WTC11 (cell line): ENCODE data around the gene MORC1. TPM values are rescaled to one million over a fixed set of nuclear protein-coding genes. Genes with fewer than 3 reads are reported as not detected.

Source experiments
- ATAC-seq: fragments of 200-7000 bp; cut with Tn5 transposase; 2 replicates; pipeline ENCODE4 v1.10.0; 2021; ENCODE audit warnings: mild to moderate bottlenecking, moderate library complexity
- CTCF ChIA-PET: fragments of 300-600 bp; sonication (Branson Sonifier 250); formaldehyde crosslinking; loops from one replicate; lab custom pipeline; 2021; ENCODE audit warnings: antibody characterized with exemption; lab: Charles Lee
- POLR2A ChIA-PET: fragments of 350-600 bp; sonication (Branson Sonifier 250); formaldehyde crosslinking; loops from one replicate; lab custom pipeline; 2021; ENCODE audit warnings: antibody characterized with exemption; lab: Charles Lee
- DNase-seq: peaks from one replicate; pipeline ENCODE4 v3.0.0; 2021; ENCODE audit warnings: low spot score
- H3K27ac Mint-ChIP-seq: 2 replicates; pipeline ENCODE4 v1.8.0; 2021; ENCODE audit warnings: mixed read lengths
- H3K27me3 Mint-ChIP-seq: 2 replicates; pipeline ENCODE4 v1.8.0; 2021; ENCODE audit warnings: low read depth, mild to moderate bottlenecking, moderate library complexity, mixed read lengths
- H3K36me3 Mint-ChIP-seq: 2 replicates; pipeline ENCODE4 v1.8.0; 2021; ENCODE audit warnings: mixed read lengths
- H3K4me1 Mint-ChIP-seq: 2 replicates; pipeline ENCODE4 v1.8.0; 2022; ENCODE audit warnings: mixed read lengths
- H3K4me3 Mint-ChIP-seq: 2 replicates; pipeline ENCODE4 v1.8.0; 2021; ENCODE audit warnings: mild to moderate bottlenecking, moderate library complexity, mixed read lengths
- H3K9me3 Mint-ChIP-seq: 2 replicates; pipeline ENCODE4 v1.8.0; 2021; ENCODE audit warnings: mixed read lengths
- FOXP1 ChIP-seq: sonication (generic); formaldehyde crosslinking; IDR thresholded peaks from 2 replicates; pipeline ENCODE4 v1.8.0; 2022; ENCODE audit warnings: missing genetic modification reagents, mild to moderate bottlenecking, moderate library complexity, borderline replicate concordance
- JAZF1 ChIP-seq: fragments of 250-450 bp; sonication (Bioruptor Pico); IDR thresholded peaks from 2 replicates; pipeline ENCODE4 v1.9.0; 2021; ENCODE audit warnings: moderate library complexity, mild to moderate bottlenecking, inconsistent platforms
- NFE2L1 ChIP-seq: sonication (generic); formaldehyde crosslinking; IDR thresholded peaks from 2 replicates; pipeline ENCODE4 v1.8.1; 2023; ENCODE audit warnings: missing genetic modification reagents
- NR2C2 ChIP-seq: sonication (generic); formaldehyde crosslinking; IDR thresholded peaks from 2 replicates; pipeline ENCODE4 v1.8.0; 2022; ENCODE audit warnings: mild to moderate bottlenecking, missing genetic modification reagents
- PRRX2 ChIP-seq: fragments of 250-450 bp; sonication (Bioruptor Pico); IDR thresholded peaks from 2 replicates; pipeline ENCODE4 v1.8.0; 2021; ENCODE audit warnings: mild to moderate bottlenecking
- ZBTB21 ChIP-seq: sonication (generic); formaldehyde crosslinking; IDR thresholded peaks from 2 replicates; pipeline ENCODE4 v1.8.1; 2023; ENCODE audit warnings: mild to moderate bottlenecking, missing genetic modification reagents, borderline replicate concordance
- ZNF263 ChIP-seq: sonication (generic); formaldehyde crosslinking; IDR thresholded peaks from 2 replicates; pipeline ENCODE4 v1.8.1; 2022; ENCODE audit warnings: low read depth, mild to moderate bottlenecking, moderate library complexity, missing genetic modification reagents
- ZNF317 ChIP-seq: sonication (generic); formaldehyde crosslinking; IDR thresholded peaks from 2 replicates; pipeline ENCODE4 v1.8.1; 2023; ENCODE audit warnings: low read depth, mild to moderate bottlenecking, moderate library complexity, missing genetic modification reagents, borderline replicate concordance
- ZNF671 ChIP-seq: fragments of 250-450 bp; sonication (Bioruptor Pico); IDR thresholded peaks from 2 replicates; pipeline ENCODE4 v1.8.0; 2021; ENCODE audit warnings: mild to moderate bottlenecking
- total RNA-seq: library from RNA; stranded (reverse); gene quantifications from 3 replicates; pipeline ENCODE4 v1.2.3, GENCODE V29; 2021
- TF ChIP-seq, protein P1 (sequence below): sonication (generic); formaldehyde crosslinking; IDR thresholded peaks from 2 replicates; pipeline ENCODE4 v1.8.1; 2022; ENCODE audit warnings: mild to moderate bottlenecking, missing genetic modification reagents, moderate library complexity, borderline replicate concordance
- TF ChIP-seq, protein P2 (sequence below): sonication (generic); formaldehyde crosslinking; IDR thresholded peaks from 2 replicates; pipeline ENCODE4 v1.8.0; 2022; ENCODE audit warnings: mild to moderate bottlenecking, missing genetic modification reagents
- TF ChIP-seq, protein P3 (sequence below): sonication (generic); formaldehyde crosslinking; IDR thresholded peaks from 2 replicates; pipeline ENCODE4 v1.8.1; 2023; ENCODE audit warnings: mild to moderate bottlenecking, missing genetic modification reagents, moderate library complexity
- TF ChIP-seq, protein P4 (sequence below): fragments of 200-600 bp; IDR thresholded peaks from 2 replicates; pipeline ENCODE4 v1.8.0; 2022; ENCODE audit warnings: antibody characterized with exemption
- TF ChIP-seq, protein P5 (sequence below): sonication (generic); formaldehyde crosslinking; IDR thresholded peaks from 2 replicates; pipeline ENCODE4 v1.8.0; 2022; ENCODE audit warnings: missing genetic modification reagents
- TF ChIP-seq, protein P6 (sequence below): sonication (generic); formaldehyde crosslinking; IDR thresholded peaks from 2 replicates; pipeline ENCODE4 v1.8.1; 2022; ENCODE audit warnings: mild to moderate bottlenecking, moderate library complexity, missing genetic modification reagents
- TF ChIP-seq, protein P7 (sequence below): sonication (generic); formaldehyde crosslinking; IDR thresholded peaks from 2 replicates; pipeline ENCODE4 v1.8.0; 2023; ENCODE audit warnings: missing genetic modification reagents, mild to moderate bottlenecking, borderline replicate concordance
- TF ChIP-seq, protein P8 (sequence below): sonication (generic); formaldehyde crosslinking; IDR thresholded peaks from 2 replicates; pipeline ENCODE4 v1.8.1; 2023; ENCODE audit warnings: mild to moderate bottlenecking, missing genetic modification reagents

Gene MORC1
- total RNA-seq, 1 experiment from 2014 or later = not detected

DNA sequence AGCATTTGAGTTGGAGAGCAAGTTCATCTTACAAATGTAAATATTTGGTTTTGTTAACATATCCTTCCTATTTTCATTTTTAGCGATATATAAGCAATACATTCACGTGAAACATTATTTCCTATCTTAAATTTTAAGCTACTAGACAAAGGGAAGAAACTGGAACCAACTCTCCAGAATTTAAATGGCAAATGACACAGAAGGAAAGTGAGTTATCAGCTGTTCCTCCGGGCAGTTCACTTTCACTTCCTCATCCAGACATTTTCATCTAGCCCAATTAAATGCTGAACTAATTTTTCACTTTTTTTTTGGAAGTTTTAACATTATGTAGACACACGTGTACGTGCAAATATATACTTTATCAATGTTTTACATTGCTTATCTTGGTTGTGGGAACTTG, 58.7 kb downstream of the MORC1 start:
- DNase-seq = no peak
- TF ChIP-seq, protein P1, sequence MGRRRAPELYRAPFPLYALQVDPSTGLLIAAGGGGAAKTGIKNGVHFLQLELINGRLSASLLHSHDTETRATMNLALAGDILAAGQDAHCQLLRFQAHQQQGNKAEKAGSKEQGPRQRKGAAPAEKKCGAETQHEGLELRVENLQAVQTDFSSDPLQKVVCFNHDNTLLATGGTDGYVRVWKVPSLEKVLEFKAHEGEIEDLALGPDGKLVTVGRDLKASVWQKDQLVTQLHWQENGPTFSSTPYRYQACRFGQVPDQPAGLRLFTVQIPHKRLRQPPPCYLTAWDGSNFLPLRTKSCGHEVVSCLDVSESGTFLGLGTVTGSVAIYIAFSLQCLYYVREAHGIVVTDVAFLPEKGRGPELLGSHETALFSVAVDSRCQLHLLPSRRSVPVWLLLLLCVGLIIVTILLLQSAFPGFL = no peak
- TF ChIP-seq, protein P2, sequence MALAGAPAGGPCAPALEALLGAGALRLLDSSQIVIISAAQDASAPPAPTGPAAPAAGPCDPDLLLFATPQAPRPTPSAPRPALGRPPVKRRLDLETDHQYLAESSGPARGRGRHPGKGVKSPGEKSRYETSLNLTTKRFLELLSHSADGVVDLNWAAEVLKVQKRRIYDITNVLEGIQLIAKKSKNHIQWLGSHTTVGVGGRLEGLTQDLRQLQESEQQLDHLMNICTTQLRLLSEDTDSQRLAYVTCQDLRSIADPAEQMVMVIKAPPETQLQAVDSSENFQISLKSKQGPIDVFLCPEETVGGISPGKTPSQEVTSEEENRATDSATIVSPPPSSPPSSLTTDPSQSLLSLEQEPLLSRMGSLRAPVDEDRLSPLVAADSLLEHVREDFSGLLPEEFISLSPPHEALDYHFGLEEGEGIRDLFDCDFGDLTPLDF (CRISPR knock-in tag) = no peak
- no peak for TF ChIP-seq ZNF671
- no peak for TF ChIP-seq JAZF1 (CRISPR knock-in tag)
- no peak for TF ChIP-seq ZBTB21 (CRISPR knock-in tag)
- TF ChIP-seq FOXP1 = no peak
- TF ChIP-seq, protein P3, sequence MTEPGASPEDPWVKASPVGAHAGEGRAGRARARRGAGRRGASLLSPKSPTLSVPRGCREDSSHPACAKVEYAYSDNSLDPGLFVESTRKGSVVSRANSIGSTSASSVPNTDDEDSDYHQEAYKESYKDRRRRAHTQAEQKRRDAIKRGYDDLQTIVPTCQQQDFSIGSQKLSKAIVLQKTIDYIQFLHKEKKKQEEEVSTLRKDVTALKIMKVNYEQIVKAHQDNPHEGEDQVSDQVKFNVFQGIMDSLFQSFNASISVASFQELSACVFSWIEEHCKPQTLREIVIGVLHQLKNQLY = no peak
- TF ChIP-seq ZNF263 (CRISPR knock-in tag) = no peak
- TF ChIP-seq NFE2L1 (CRISPR knock-in tag) = no peak
- TF ChIP-seq, protein P4, sequence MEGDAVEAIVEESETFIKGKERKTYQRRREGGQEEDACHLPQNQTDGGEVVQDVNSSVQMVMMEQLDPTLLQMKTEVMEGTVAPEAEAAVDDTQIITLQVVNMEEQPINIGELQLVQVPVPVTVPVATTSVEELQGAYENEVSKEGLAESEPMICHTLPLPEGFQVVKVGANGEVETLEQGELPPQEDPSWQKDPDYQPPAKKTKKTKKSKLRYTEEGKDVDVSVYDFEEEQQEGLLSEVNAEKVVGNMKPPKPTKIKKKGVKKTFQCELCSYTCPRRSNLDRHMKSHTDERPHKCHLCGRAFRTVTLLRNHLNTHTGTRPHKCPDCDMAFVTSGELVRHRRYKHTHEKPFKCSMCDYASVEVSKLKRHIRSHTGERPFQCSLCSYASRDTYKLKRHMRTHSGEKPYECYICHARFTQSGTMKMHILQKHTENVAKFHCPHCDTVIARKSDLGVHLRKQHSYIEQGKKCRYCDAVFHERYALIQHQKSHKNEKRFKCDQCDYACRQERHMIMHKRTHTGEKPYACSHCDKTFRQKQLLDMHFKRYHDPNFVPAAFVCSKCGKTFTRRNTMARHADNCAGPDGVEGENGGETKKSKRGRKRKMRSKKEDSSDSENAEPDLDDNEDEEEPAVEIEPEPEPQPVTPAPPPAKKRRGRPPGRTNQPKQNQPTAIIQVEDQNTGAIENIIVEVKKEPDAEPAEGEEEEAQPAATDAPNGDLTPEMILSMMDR = no peak
- no peak for TF ChIP-seq ZNF317 (CRISPR knock-in tag)
- TF ChIP-seq PRRX2 = no peak
- TF ChIP-seq, protein P5, sequence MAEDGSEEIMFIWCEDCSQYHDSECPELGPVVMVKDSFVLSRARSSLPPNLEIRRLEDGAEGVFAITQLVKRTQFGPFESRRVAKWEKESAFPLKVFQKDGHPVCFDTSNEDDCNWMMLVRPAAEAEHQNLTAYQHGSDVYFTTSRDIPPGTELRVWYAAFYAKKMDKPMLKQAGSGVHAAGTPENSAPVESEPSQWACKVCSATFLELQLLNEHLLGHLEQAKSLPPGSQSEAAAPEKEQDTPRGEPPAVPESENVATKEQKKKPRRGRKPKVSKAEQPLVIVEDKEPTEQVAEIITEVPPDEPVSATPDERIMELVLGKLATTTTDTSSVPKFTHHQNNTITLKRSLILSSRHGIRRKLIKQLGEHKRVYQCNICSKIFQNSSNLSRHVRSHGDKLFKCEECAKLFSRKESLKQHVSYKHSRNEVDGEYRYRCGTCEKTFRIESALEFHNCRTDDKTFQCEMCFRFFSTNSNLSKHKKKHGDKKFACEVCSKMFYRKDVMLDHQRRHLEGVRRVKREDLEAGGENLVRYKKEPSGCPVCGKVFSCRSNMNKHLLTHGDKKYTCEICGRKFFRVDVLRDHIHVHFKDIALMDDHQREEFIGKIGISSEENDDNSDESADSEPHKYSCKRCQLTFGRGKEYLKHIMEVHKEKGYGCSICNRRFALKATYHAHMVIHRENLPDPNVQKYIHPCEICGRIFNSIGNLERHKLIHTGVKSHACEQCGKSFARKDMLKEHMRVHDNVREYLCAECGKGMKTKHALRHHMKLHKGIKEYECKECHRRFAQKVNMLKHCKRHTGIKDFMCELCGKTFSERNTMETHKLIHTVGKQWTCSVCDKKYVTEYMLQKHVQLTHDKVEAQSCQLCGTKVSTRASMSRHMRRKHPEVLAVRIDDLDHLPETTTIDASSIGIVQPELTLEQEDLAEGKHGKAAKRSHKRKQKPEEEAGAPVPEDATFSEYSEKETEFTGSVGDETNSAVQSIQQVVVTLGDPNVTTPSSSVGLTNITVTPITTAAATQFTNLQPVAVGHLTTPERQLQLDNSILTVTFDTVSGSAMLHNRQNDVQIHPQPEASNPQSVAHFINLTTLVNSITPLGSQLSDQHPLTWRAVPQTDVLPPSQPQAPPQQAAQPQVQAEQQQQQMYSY = no peak
- TF ChIP-seq, protein P6, sequence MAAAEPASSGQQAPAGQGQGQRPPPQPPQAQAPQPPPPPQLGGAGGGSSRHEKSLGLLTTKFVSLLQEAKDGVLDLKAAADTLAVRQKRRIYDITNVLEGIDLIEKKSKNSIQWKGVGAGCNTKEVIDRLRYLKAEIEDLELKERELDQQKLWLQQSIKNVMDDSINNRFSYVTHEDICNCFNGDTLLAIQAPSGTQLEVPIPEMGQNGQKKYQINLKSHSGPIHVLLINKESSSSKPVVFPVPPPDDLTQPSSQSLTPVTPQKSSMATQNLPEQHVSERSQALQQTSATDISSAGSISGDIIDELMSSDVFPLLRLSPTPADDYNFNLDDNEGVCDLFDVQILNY = no peak
- TF ChIP-seq, protein P7, sequence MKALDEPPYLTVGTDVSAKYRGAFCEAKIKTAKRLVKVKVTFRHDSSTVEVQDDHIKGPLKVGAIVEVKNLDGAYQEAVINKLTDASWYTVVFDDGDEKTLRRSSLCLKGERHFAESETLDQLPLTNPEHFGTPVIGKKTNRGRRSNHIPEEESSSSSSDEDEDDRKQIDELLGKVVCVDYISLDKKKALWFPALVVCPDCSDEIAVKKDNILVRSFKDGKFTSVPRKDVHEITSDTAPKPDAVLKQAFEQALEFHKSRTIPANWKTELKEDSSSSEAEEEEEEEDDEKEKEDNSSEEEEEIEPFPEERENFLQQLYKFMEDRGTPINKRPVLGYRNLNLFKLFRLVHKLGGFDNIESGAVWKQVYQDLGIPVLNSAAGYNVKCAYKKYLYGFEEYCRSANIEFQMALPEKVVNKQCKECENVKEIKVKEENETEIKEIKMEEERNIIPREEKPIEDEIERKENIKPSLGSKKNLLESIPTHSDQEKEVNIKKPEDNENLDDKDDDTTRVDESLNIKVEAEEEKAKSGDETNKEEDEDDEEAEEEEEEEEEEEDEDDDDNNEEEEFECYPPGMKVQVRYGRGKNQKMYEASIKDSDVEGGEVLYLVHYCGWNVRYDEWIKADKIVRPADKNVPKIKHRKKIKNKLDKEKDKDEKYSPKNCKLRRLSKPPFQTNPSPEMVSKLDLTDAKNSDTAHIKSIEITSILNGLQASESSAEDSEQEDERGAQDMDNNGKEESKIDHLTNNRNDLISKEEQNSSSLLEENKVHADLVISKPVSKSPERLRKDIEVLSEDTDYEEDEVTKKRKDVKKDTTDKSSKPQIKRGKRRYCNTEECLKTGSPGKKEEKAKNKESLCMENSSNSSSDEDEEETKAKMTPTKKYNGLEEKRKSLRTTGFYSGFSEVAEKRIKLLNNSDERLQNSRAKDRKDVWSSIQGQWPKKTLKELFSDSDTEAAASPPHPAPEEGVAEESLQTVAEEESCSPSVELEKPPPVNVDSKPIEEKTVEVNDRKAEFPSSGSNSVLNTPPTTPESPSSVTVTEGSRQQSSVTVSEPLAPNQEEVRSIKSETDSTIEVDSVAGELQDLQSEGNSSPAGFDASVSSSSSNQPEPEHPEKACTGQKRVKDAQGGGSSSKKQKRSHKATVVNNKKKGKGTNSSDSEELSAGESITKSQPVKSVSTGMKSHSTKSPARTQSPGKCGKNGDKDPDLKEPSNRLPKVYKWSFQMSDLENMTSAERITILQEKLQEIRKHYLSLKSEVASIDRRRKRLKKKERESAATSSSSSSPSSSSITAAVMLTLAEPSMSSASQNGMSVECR (CRISPR knock-in tag) = no peak
- TF ChIP-seq, protein P8, sequence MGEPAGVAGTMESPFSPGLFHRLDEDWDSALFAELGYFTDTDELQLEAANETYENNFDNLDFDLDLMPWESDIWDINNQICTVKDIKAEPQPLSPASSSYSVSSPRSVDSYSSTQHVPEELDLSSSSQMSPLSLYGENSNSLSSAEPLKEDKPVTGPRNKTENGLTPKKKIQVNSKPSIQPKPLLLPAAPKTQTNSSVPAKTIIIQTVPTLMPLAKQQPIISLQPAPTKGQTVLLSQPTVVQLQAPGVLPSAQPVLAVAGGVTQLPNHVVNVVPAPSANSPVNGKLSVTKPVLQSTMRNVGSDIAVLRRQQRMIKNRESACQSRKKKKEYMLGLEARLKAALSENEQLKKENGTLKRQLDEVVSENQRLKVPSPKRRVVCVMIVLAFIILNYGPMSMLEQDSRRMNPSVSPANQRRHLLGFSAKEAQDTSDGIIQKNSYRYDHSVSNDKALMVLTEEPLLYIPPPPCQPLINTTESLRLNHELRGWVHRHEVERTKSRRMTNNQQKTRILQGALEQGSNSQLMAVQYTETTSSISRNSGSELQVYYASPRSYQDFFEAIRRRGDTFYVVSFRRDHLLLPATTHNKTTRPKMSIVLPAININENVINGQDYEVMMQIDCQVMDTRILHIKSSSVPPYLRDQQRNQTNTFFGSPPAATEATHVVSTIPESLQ (CRISPR knock-in tag) = no peak
- TF ChIP-seq NR2C2 (CRISPR knock-in tag) = no peak
- H3K27me3 Mint-ChIP-seq = no peaks in the 10 kb centered on the region
- H3K4me1 Mint-ChIP-seq = peaks cover 19% of the 10 kb centered on the region
- H3K9me3 Mint-ChIP-seq = no peaks in the 10 kb centered on the region
- H3K27ac Mint-ChIP-seq = no peak overlapping the region
- ChIA-PET POLR2A (no interaction called here), CTCF (no interaction called here)
- H3K36me3 Mint-ChIP-seq = no peaks in the 10 kb centered on the region
- H3K4me3 Mint-ChIP-seq = no peak overlapping the region
- no peak for ATAC-seq
